HEK293T (cell line): ENCODE results near the gene DET1.
A peak's percentile ranks its signal among the peaks of the same experiment; 100 is the strongest.

Experiments
- CTCF ChIA-PET: fragments of 350-600 bp; formaldehyde crosslinking; extraction: SDS; loops from one replicate; lab custom pipeline; 2021; ENCODE audit warnings: antibody characterized with exemption, inconsistent platforms; lab: Yijun Ruan, JAX
- POLR2A ChIA-PET: fragments of 350-600 bp; formaldehyde crosslinking; extraction: SDS; loops from one replicate; lab custom pipeline; 2020; ENCODE audit warnings: antibody characterized with exemption, inconsistent platforms; lab: Yijun Ruan, JAX
- DNase-seq: peaks from one replicate; pipeline ENCODE4 v3.0.0; 2012; ENCODE audit warnings: mixed read lengths; ENCODE audit errors: extremely low spot score
- ARNT ChIP-seq: fragments of 450-650 bp; IDR thresholded peaks from 2 replicates; pipeline ENCODE4 v1.6.1; 2017; ENCODE audit warnings: mild to moderate bottlenecking
- BHLHE40 ChIP-seq: fragments of 450-650 bp; IDR thresholded peaks from 2 replicates; pipeline ENCODE4 v1.6.1; 2016; ENCODE audit warnings: mild to moderate bottlenecking, moderate library complexity, borderline replicate concordance
- CTBP1 ChIP-seq: fragments of 450-650 bp; IDR thresholded peaks from 2 replicates; pipeline ENCODE4 v1.6.1; 2016; ENCODE audit warnings: borderline replicate concordance
- ELF4 ChIP-seq: fragments of 450-650 bp; IDR thresholded peaks from 2 replicates; pipeline ENCODE4 v1.6.1; 2017; ENCODE audit warnings: antibody characterized with exemption
- FOXA1 ChIP-seq: fragments of 450-650 bp; IDR thresholded peaks from 2 replicates; pipeline ENCODE4 v1.6.1; 2016; ENCODE audit warnings: mild to moderate bottlenecking
- FOXK2 ChIP-seq: fragments of 450-650 bp; IDR thresholded peaks from 2 replicates; pipeline ENCODE4 v1.6.1; 2016; ENCODE audit warnings: mild to moderate bottlenecking
- FOXM1 ChIP-seq: fragments of 450-650 bp; IDR thresholded peaks from 2 replicates; pipeline ENCODE4 v1.6.1; 2017; ENCODE audit warnings: mild to moderate bottlenecking, borderline replicate concordance
- HDGF ChIP-seq: fragments of 450-650 bp; IDR thresholded peaks from 2 replicates; pipeline ENCODE4 v1.6.1; 2017; ENCODE audit warnings: antibody characterized with exemption, borderline replicate concordance
- L3MBTL2 ChIP-seq: fragments of 450-650 bp; conservative IDR thresholded peaks from 2 replicates; pipeline ENCODE4 v1.6.1; 2016; ENCODE audit warnings: mild to moderate bottlenecking
- LEF1 ChIP-seq: fragments of 450-650 bp; IDR thresholded peaks from 2 replicates; pipeline ENCODE4 v1.6.1; 2017; ENCODE audit warnings: mild to moderate bottlenecking, borderline replicate concordance
- NFRKB ChIP-seq: fragments of 450-650 bp; IDR thresholded peaks from 2 replicates; pipeline ENCODE4 v1.6.1; 2016; ENCODE audit warnings: mild to moderate bottlenecking, moderate library complexity
- PKNOX1 ChIP-seq: fragments of 450-650 bp; IDR thresholded peaks from 2 replicates; pipeline ENCODE4 v1.6.1; 2016
- SP1 ChIP-seq: fragments of 450-650 bp; IDR thresholded peaks from 2 replicates; pipeline ENCODE4 v1.6.1; 2017
- SUZ12 ChIP-seq: fragments of 450-650 bp; IDR thresholded peaks from 2 replicates; pipeline ENCODE4 v1.6.1; 2016; ENCODE audit warnings: mild to moderate bottlenecking
- TARDBP ChIP-seq: fragments of 450-650 bp; IDR thresholded peaks from 2 replicates; pipeline ENCODE4 v1.6.1; 2016
- ZNF384 ChIP-seq: fragments of 450-650 bp; IDR thresholded peaks from 2 replicates; pipeline ENCODE4 v1.6.1; 2016

The DET1 gene

GRCh38 chr15:88467935-88468528 lies 78.4 kb downstream of the DET1 start:
- POLR2A ChIA-PET: interaction anchor here (0.7 to 2.3 kb wide), 24 partner anchors 9 to 360 kb away, joined by 3 to 12 read pairs (median 4); partner anchors contain the start of genes AEN and ISG20
- CTCF ChIA-PET: interaction anchor here (1.0 to 1.5 kb wide), 4 partner anchors 12 to 233 kb away, joined by 3 to 5 read pairs (median 3); no protein-coding TSS in a partner anchor
- DNase-seq: peak; percentile 43
- TF ChIP-seq ELF4 (no peak), TARDBP (no peak), NFRKB (no peak), ZNF384 (no peak), L3MBTL2 (no peak), SUZ12 (no peak), BHLHE40 (no peak), CTBP1 (no peak), FOXA1 (no peak), FOXM1 (no peak), PKNOX1 (no peak), HDGF (no peak), ARNT (no peak), SP1 (no peak), FOXK2 (no peak)

GRCh38 chr15:88467073-88467934 lies 79.2 kb downstream of the DET1 start, which contains the start of the genes MRPL46 and MRPS11:
TSS of gene MRPL46 (minus strand) at chr15:88467388. CDS start at chr15:88467377, 11 bp downstream.
TSS of gene MRPS11 (plus strand) at chr15:88467708. CDS start at chr15:88467718, 10 bp downstream.
- TF ChIP-seq TARDBP (no peak), FOXK2 (no peak), FOXA1 (no peak), FOXM1 (no peak), CTBP1 (no peak), BHLHE40 (peak; percentile 85), NFRKB (peak; percentile 81), HDGF (no peak), L3MBTL2 (peak; percentile 92), SUZ12 (no peak), ELF4 (peak; percentile 56), SP1 (no peak), ZNF384 (no peak), LEF1 (no peak), ARNT (no peak)
- DNase-seq: peak; percentile 93
- CTCF ChIA-PET: interaction anchor here (0.9 to 1.5 kb wide), 5 partner anchors 11 to 234 kb away, joined by 3 to 5 read pairs (median 3); no protein-coding TSS in a partner anchor
- POLR2A ChIA-PET: interaction anchor here (0.7 to 2.3 kb wide), 26 partner anchors 10 to 360 kb away, joined by 3 to 12 read pairs (median 4); partner anchors contain the start of genes AEN and ISG20

- DNase-seq: no peak
- TF ChIP-seq BHLHE40 (no peak), FOXA1 (no peak), TARDBP (no peak), SP1 (no peak), ARNT (no peak), NFRKB (no peak), ZNF384 (no peak), SUZ12 (no peak)
- CTCF ChIA-PET: no interaction called here
- POLR2A ChIA-PET: interaction anchor here (0.9 kb wide), 1 partner anchor 10 kb away, joined by 3 read pairs; no protein-coding TSS in a partner anchor
Measured at GRCh38 chr15:88465633-88466224, 80.8 kb downstream of the DET1 start.

- TF ChIP-seq LEF1: no peak
- no peak for TF ChIP-seq NFRKB
- TF ChIP-seq L3MBTL2: no peak
- ChIA-PET CTCF (interaction anchor here (0.7 kb wide), 1 partner anchor 12 kb away, joined by 3 read pairs; no protein-coding TSS in a partner anchor), POLR2A (interaction anchor here (1.2 kb wide), 1 partner anchor 62 kb away, joined by 4 read pairs; no protein-coding TSS in a partner anchor)
- no peak for DNase-seq
Measured at GRCh38 chr15:88463870-88464532, 82.5 kb downstream of the DET1 start.
